Skeletal muscle tissue (tissue), 4 donors: ENCODE measurements around the gene LRRC8E. TPM values are rescaled to one million over a fixed set of nuclear protein-coding genes. Genes with fewer than 3 reads are reported as not detected.

Experiments used
- H3K27ac ChIP-seq: one replicate; pipeline ENCODE4 v1.7.0; 2013; ENCODE audit warnings: mild to moderate bottlenecking, low read depth, low read length, inconsistent platforms
- H3K27me3 ChIP-seq, 3 donors: one replicate each; pipeline ENCODE4 v1.7.0; 2013; ENCODE audit warnings: low read length in 3 of 3; ENCODE audit not compliant: control insufficient read depth in 3 of 3, insufficient read depth in 3 of 3
- H3K36me3 ChIP-seq, 3 donors: one replicate each; pipeline ENCODE4 v1.7.0; 2013; ENCODE audit warnings: low read length in 3 of 3; ENCODE audit not compliant: control insufficient read depth in 3 of 3, insufficient read depth in 3 of 3
- H3K4me1 ChIP-seq, 3 donors: one replicate each; pipeline ENCODE4 v1.7.0; 2013; ENCODE audit warnings: low read length in 3 of 3, mild to moderate bottlenecking in 3 of 3; ENCODE audit not compliant: control insufficient read depth in 3 of 3, insufficient read depth in 3 of 3
- H3K4me3 ChIP-seq, 3 donors: one replicate each; pipeline ENCODE4 v1.7.0; 2013; ENCODE audit warnings: low read length in 3 of 3
- H3K9ac ChIP-seq, 3 donors: one replicate each; pipeline ENCODE4 v1.7.0; 2013; ENCODE audit warnings: low read length in 3 of 3, mild to moderate bottlenecking in 3 of 3, moderate library complexity in 2 of 3, low read depth in 1 of 3
- H3K9me3 ChIP-seq, 3 donors: one replicate each; pipeline ENCODE4 v1.7.0; 2013; ENCODE audit warnings: low read length in 3 of 3; ENCODE audit not compliant: control insufficient read depth in 3 of 3
- total RNA-seq: library from RNA; depleted of rRNA; stranded (reverse); fragments of >200 nt; gene quantifications from one replicate; pipeline ENCODE4 v1.2.3, GENCODE V29; 2014
- donor health status: Osteomylitis.

Gene LRRC8E
- total RNA-seq, 1 donor from 2014 or later: under 0.01 TPM

DNA sequence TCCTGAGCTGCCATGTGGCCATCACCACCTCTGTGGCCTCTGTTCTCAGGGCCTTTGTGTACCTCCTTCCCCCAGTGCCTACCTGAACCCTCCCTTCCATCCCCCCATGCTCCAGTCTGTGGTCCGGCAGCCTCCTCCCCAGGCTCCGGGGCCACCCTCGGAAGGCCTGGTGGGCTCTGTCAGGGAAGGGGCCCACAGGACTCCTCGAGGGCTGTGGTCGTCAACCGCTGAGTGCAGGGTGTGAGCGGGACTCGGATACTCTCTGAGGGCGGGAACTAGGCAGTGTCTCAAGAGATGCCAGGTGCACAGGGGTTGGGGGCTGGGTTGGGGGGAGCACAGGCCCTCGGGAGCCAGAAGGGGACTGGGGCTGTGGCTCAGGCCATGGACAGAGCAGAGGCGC is 19.2 kb downstream of the LRRC8E start:
- Histone ChIP-seq H3K27me3 (peaks cover 0 to under 1% (median 0%) of the 10 kb centered on the region in 3 donors), H3K9ac (no peak overlapping the region), H3K9me3 (no peaks in the 10 kb centered on the region), H3K36me3 (peaks cover 36 to 44% (median 42%) of the 10 kb centered on the region in 3 donors), H3K27ac (no peak overlapping the region), H3K4me3 (no peak overlapping the region), H3K4me1 (peaks cover 22 to 39% (median 24%) of the 10 kb centered on the region in 3 donors)

DNA sequence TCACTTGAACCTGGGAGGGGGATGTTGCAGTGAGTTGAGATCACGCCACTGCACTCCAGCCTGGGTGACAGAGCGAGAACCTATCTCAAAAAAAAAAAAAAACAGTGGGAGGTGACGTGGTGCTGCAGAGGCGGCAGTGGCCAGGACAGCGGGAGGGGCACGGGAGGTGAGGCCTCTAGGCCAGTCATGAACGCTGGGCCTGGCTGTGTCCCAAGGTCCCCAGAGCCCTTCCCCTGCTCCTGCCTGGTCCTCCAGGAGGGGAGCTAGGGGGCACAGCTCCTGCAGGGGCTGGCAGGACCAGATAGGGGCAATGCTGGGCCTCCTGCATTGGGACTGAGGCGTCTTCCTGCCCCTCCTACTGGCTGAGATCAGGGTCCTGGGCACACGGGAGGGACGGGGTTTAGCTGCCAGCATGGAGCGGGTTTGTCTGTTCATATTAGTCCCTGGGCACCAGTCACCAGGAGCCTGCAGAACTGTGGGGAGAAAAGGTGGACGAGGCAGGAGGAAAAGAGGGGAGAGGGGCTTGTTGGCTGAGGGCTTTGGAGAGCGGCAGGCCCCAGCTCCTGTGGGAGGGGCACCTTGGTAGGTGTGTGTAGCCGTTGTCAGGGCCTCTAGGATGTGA is 19.9 kb downstream of the LRRC8E start:
- no peak overlapping the region for H3K4me3 ChIP-seq
- H3K27me3 ChIP-seq: peaks cover 0 to 3% (median 0%) of the 10 kb centered on the region in 3 donors
- no peaks in the 10 kb centered on the region for H3K9me3 ChIP-seq
- no peak overlapping the region for H3K27ac ChIP-seq
- H3K4me1 ChIP-seq: peaks cover 16 to 33% (median 18%) of the 10 kb centered on the region in 3 donors
- no peak overlapping the region for H3K9ac ChIP-seq
- H3K36me3 ChIP-seq: peaks cover 39 to 48% (median 45%) of the 10 kb centered on the region in 3 donors

DNA sequence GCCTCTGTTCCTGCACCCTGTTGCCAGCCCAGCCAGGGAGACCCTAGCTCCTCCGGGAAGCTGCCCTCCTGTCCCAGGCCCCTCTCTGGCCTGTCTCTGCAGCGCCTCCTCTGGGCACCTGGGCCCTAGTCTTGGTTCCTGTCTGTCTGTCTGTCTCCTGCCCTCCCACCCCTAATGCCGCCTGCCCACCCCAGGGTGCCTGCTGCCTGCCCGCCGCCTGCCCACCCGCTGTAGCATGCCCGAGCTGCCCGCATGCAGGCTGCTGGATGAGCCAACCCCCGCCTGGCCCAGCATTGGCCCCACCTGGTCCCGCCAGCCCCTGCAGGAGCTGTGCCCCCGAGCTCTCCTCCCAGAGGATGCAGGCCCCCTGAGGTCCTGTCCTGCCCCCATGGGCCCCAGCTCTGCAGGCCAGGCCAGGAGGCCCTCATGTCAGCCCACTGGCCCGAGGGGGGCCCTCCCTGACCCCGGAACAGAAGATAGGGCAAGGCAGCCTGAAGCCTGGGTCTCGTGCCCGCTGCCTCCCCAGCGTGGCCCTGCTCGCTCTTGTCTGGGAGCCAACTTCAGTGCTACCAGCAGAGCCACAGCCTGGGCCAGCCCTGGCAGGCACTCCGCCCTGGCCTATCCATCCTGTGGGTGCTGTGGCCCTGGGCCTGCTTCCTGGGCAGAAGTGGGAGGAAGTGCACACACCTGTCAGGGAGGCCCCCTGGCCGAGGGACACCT is 20.6 kb downstream of the LRRC8E start:
- no peak overlapping the region for H3K9ac ChIP-seq
- H3K27me3 ChIP-seq: peaks cover 0 to 3% (median 0%) of the 10 kb centered on the region in 3 donors
- peaks cover 39 to 48% (median 45%) of the 10 kb centered on the region in 3 donors for H3K36me3 ChIP-seq
- peaks cover 15 to 30% (median 16%) of the 10 kb centered on the region in 3 donors for H3K4me1 ChIP-seq
- no peak overlapping the region for H3K27ac ChIP-seq
- no peaks in the 10 kb centered on the region for H3K9me3 ChIP-seq
- no peak overlapping the region for H3K4me3 ChIP-seq

DNA sequence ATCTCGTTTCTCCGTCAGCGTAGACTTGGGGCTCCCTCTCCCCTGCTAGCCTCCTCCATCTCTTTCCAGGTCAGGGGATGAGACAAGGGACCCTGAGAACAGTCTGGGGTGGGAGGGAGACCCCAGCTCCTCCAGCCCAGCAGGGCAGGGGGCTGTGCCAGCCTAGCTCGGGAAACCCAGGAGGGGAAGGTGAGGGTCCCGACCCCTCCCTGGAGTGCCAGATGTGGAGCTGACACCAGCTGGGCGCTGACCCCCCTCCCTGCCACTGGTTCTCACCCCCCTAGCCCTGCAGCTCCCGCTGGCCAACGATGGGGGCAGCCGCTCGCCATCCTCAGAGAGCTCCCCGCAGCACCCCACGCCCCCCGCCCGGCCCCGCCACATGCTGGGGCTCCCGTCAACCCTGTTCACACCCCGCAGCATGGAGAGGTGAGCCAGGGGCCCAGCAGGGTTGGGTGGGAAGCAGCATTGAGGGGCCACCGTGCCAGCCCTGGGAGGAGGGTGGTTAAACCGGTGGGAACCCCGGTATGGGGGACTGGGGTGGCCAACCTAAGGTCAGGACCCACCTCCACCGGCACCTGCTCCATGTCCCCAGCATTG is 21.3 kb downstream of the LRRC8E start:
- Histone ChIP-seq H3K27me3 (peaks cover 0 to 6% (median 2%) of the 10 kb centered on the region in 3 donors), H3K36me3 (peaks cover 39 to 47% (median 44%) of the 10 kb centered on the region in 3 donors), H3K9me3 (no peaks in the 10 kb centered on the region), H3K9ac (no peak overlapping the region), H3K4me1 (peaks cover 11 to 29% (median 14%) of the 10 kb centered on the region in 3 donors), H3K4me3 (no peak overlapping the region), H3K27ac (no peak overlapping the region)

DNA sequence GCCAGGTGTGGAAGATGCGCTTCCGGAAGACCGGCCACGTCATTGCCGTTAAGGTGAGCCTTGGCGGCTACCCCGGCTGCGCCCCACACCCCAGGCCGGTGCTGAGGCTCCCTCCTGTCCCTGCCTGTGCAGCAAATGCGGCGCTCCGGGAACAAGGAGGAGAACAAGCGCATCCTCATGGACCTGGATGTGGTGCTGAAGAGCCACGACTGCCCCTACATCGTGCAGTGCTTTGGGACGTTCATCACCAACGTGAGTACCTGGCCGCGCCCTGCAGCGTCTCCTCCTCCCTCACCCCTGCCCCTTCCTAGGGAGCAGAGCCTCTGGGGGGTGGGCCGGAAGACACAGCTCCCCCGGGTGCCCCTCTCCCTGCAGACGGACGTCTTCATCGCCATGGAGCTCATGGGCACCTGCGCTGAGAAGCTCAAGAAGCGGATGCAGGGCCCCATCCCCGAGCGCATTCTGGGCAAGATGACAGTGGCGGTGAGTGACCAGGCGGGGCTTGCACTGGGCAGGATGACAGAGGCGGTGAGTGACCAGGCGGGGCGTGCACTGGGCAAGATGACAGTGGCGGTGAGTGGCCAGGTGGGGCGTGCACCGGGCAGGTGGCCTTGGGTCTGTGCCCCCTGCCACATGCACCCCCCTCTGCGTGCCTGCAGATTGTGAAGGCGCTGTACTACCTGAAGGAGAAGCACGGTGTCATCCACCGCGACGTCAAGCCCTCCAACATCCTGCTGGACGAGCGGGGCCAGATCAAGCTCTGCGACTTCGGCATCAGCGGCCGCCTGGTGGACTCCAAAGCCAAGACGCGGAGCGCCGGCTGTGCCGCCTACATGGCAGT is 22.2 kb downstream of the LRRC8E start:
- no peak overlapping the region for H3K27ac ChIP-seq
- H3K27me3 ChIP-seq: peaks cover 3 to 16% (median 11%) of the 10 kb centered on the region in 3 donors
- no peaks in the 10 kb centered on the region for H3K9me3 ChIP-seq
- peaks cover 5 to 25% (median 7%) of the 10 kb centered on the region in 3 donors for H3K4me1 ChIP-seq
- no peak overlapping the region for H3K9ac ChIP-seq
- no peak overlapping the region for H3K4me3 ChIP-seq
- peaks cover 39 to 41% (median 41%) of the 10 kb centered on the region in 3 donors for H3K36me3 ChIP-seq

DNA sequence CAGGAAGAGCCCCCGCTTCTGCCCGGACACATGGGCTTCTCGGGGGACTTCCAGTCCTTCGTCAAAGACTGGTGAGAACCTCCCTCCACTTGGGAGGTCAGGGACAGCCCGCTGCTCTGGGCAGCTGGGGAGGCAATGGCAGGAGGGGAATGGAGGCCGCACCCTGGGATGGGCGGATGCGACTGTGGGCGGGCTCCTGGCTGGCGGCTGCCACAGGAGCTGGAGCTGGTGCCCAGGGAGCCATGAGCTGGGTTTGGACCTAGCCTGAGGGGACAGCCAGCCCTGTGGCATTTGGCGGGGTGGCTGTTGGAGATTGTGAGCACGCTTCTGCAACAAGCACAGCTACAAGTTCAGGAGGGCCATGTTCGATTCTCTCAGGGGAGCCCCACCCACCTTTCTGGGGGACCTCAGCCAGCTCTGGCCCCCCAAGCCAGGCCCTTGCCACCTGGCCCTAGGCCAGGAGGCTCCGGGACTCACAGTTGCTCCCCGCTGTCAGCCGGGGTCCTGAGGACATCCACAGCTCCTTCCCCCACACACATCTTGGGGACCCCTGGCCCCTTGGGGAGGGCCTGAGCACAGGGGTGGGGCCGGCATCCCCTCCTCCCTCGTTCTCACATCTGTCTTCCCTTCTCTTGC is 23.3 kb downstream of the LRRC8E start:
- Histone ChIP-seq H3K9me3 (no peaks in the 10 kb centered on the region), H3K27ac (no peak overlapping the region), H3K4me1 (peaks cover 9 to 20% (median 11%) of the 10 kb centered on the region in 3 donors), H3K36me3 (peaks cover 35% of the 10 kb centered on the region in 3 donors), H3K4me3 (no peak overlapping the region), H3K27me3 (peaks cover 9 to 25% (median 17%) of the 10 kb centered on the region in 3 donors), H3K9ac (no peak overlapping the region)

DNA sequence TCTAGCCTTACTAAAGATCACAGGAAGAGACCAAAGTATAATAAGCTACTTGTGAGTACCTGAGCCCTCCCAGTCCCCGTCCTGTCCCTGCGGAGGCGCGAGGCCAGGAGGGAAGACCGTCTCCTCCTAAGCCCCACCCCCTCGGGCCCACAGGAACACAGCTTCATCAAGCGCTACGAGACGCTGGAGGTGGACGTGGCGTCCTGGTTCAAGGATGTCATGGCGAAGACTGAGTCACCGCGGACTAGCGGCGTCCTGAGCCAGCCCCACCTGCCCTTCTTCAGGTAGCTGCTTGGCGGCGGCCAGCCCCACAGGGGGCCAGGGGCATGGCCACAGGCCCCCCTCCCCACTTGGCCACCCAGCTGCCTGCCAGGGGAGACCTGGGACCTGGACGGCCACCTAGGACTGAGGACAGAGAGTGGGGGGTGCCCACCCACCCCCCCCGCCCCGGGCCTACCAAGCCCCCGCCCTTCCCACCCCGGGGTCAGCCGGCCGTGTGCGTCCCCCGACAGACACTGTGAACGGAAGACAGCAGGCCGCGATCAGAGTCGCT is 23.9 kb downstream of the LRRC8E start:
- Histone ChIP-seq H3K9ac (no peak overlapping the region), H3K27ac (no peak overlapping the region), H3K27me3 (peaks cover 12 to 30% (median 21%) of the 10 kb centered on the region in 3 donors), H3K36me3 (peaks cover 32 to 33% (median 32%) of the 10 kb centered on the region in 3 donors), H3K4me1 (peaks cover 13 to 21% (median 13%) of the 10 kb centered on the region in 3 donors), H3K9me3 (no peaks in the 10 kb centered on the region), H3K4me3 (no peak overlapping the region)

DNA sequence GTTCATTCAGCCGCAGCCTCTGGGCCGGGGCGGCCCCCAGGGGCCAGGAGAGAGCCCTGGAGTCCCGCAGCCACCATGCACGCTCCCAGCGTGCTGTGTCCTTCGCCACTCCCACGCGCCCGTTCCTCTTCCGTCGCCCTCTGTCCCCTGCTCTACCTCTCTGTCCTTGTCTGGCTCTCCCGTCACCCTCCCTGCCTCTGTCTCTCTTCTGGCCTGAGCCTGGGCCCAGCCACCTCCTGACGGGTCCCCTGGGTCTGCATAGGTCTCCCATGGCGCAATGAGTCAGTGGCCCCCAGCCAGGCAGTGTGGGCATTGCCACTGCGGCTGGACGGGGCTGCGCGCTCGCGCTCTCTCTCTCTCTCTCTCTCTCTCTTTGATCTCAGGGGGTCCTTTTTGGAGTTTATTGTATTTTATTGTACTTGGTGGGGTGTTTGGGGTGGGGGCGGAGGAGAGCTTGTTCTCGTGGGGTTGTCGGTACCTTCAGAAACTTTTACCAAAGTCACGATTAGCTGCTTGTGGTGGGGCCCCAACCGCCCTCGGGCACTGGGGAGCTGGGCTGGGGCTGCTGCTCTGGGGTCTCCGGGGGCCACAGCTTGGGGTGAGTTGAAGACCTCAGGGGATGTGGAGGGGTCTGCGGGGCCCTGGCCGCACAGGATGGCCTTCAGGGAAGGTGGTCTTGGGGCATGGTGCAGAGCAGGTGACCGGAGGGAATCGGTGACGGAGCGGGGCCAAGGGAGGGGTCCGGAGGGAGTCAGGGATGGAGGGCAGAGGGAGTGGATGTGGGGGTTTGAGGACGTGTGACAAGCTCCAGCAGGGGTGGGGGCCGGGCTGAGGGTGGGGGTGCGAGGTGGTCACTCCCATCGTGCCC is 24.6 kb downstream of the LRRC8E start:
- no peak overlapping the region for H3K4me3 ChIP-seq
- H3K27ac ChIP-seq: no peak overlapping the region
- no peaks in the 10 kb centered on the region for H3K9me3 ChIP-seq
- H3K9ac ChIP-seq: no peak overlapping the region
- peaks cover 18 to 37% (median 24%) of the 10 kb centered on the region in 3 donors for H3K27me3 ChIP-seq
- H3K4me1 ChIP-seq: peaks cover 12 to 24% (median 19%) of the 10 kb centered on the region in 3 donors
- peaks cover 29 to 31% (median 30%) of the 10 kb centered on the region in 3 donors for H3K36me3 ChIP-seq
